Muscle of leg (tissue), 11 donors: Measurements from ENCODE around the gene HNRNPR. TPM values are rescaled to one million over a fixed set of nuclear protein-coding genes. Genes with fewer than 3 reads are reported as not detected.

Experiments
- DNase-seq: peaks from one replicate; pipeline ENCODE4 v3.0.0; 2013
- H3K27ac ChIP-seq: one replicate; pipeline ENCODE4 v1.5.1; 2013; ENCODE audit warnings: mild to moderate bottlenecking, low read length, control low read depth
- H3K27me3 ChIP-seq: one replicate; pipeline ENCODE4 v1.6.1; 2013; ENCODE audit warnings: low read length; ENCODE audit not compliant: control insufficient read depth, insufficient read depth
- H3K36me3 ChIP-seq: one replicate; pipeline ENCODE4 v1.6.1; 2013; ENCODE audit warnings: low read length; ENCODE audit not compliant: control insufficient read depth, insufficient read depth
- H3K4me1 ChIP-seq: one replicate; pipeline ENCODE4 v1.6.1; 2013; ENCODE audit warnings: low read length; ENCODE audit not compliant: control insufficient read depth, insufficient read depth
- H3K4me3 ChIP-seq: one replicate; pipeline ENCODE4 v1.5.1; 2013; ENCODE audit warnings: low read length, control low read depth
- H3K9me3 ChIP-seq: replicated peaks from 2 replicates; pipeline ENCODE4 v1.6.1; 2013; ENCODE audit warnings: low read depth, low read length; ENCODE audit not compliant: control insufficient read depth
- WGBS: methylation state at CpG from one replicate; pipeline ENCODE4 v1.1.5; 2013; ENCODE audit warnings: missing lambda C conversion rate; ENCODE audit not compliant: insufficient coverage; 5-methylcytosine and 5-hydroxymethylcytosine counted together
- polyA plus RNA-seq, 8 donors: library from polyadenylated mRNA; unstranded; fragments of 120-200 nt; gene quantifications; one replicate each; pipeline versions ENCODE4 v1.2.1 to v1.2.3, GENCODE V29; 2013; ENCODE audit warnings: inconsistent platforms in 1 of 8, low replicate concordance in 1 of 8; ENCODE audit not compliant: insufficient read length in 8 of 8, insufficient read depth in 1 of 8
- total RNA-seq: library from RNA; stranded (reverse); fragments of 120-200 nt; gene quantifications from one replicate; pipeline ENCODE4 v1.2.4, GENCODE V29; 2013

The HNRNPR gene
- total and polyA plus RNA-seq, 9 donors = 99.8 to 176 (median 145) TPM

- DNase-seq = peak; percentile 93
- Histone ChIP-seq H3K27ac (peak overlapping the region; percentile 82), H3K9me3 (peaks cover 30% of the 10 kb centered on the region), H3K4me3 (no peak overlapping the region), H3K4me1 (peaks cover 16% of the 10 kb centered on the region), H3K27me3 (no peaks in the 10 kb centered on the region), H3K36me3 (peaks cover 27% of the 10 kb centered on the region)
- WGBS = no CpG with 5 or more reads among the region's 3 CpGs
Observed at GRCh38 chr1:23357138-23357908, 13.2 kb upstream of the HNRNPR start.

- no peaks in the 10 kb centered on the region for H3K27me3 ChIP-seq
- peaks cover 23% of the 10 kb centered on the region for H3K9me3 ChIP-seq
- peaks cover 16% of the 10 kb centered on the region for H3K4me1 ChIP-seq
- DNase-seq = no peak
- 60% methylated on average over 6 of the region's 8 CpGs for WGBS
- H3K4me3 ChIP-seq = no peak overlapping the region
- H3K36me3 ChIP-seq = peaks cover 20% of the 10 kb centered on the region
- H3K27ac ChIP-seq = peak overlapping the region; percentile 74
Observed at GRCh38 chr1:23356471-23357137, 12.5 kb upstream of the HNRNPR start.

- WGBS = 25% methylated on average over 1 of the region's 3 CpGs
Observed at GRCh38 chr1:23354245-23354644, 10.2 kb upstream of the HNRNPR start.

GRCh38 chr1:23352096-23352695 lies 8.1 kb upstream of the HNRNPR start:
- Histone ChIP-seq H3K4me3 (no peak overlapping the region), H3K27me3 (no peaks in the 10 kb centered on the region), H3K27ac (no peak overlapping the region), H3K4me1 (peaks cover 8% of the 10 kb centered on the region), H3K36me3 (no peaks in the 10 kb centered on the region), H3K9me3 (no peaks in the 10 kb centered on the region)
- WGBS = 80% methylated on average over 1 of the region's 1 CpG
- no peak for DNase-seq

More at GRCh38 chr1:23354245-23354644, 10.2 kb upstream of the HNRNPR start:
- Histone ChIP-seq H3K27ac (no peak overlapping the region), H3K36me3 (no peaks in the 10 kb centered on the region), H3K27me3 (no peaks in the 10 kb centered on the region), H3K9me3 (peaks cover 4% of the 10 kb centered on the region), H3K4me3 (no peak overlapping the region), H3K4me1 (peaks cover 16% of the 10 kb centered on the region)
- DNase-seq = no peak

GRCh38 chr1:23345920-23346319 lies 1.8 kb upstream of the HNRNPR start:
- DNase-seq = no peak
- H3K36me3 ChIP-seq = no peaks in the 10 kb centered on the region
- H3K9me3 ChIP-seq = no peaks in the 10 kb centered on the region
- no peak overlapping the region for H3K4me3 ChIP-seq
- WGBS = 97% methylated on average over 12 of the region's 14 CpGs
- no peak overlapping the region for H3K27ac ChIP-seq
- H3K4me1 ChIP-seq = peaks cover 8% of the 10 kb centered on the region
- no peaks in the 10 kb centered on the region for H3K27me3 ChIP-seq

GRCh38 chr1:23344987-23345472 lies 946 bp upstream of the HNRNPR start:
- H3K27me3 ChIP-seq = no peaks in the 10 kb centered on the region
- H3K9me3 ChIP-seq = no peaks in the 10 kb centered on the region
- DNase-seq = peak; percentile 70
- peak overlapping the region; percentile 97 for H3K27ac ChIP-seq
- peak overlapping the region; percentile 57 for H3K4me3 ChIP-seq
- 80% methylated on average over 2 of the region's 8 CpGs for WGBS
- no peaks in the 10 kb centered on the region for H3K36me3 ChIP-seq
- H3K4me1 ChIP-seq = peaks cover 8% of the 10 kb centered on the region

- peaks cover 11% of the 10 kb centered on the region for H3K4me1 ChIP-seq
- peak; percentile 66 for DNase-seq
- 0% methylated on average over 40 of the region's 66 CpGs for WGBS
Observed at GRCh38 chr1:23343221-23344110, 618 bp downstream of the HNRNPR start.

GRCh38 chr1:23341931-23342692 lies 2.0 kb downstream of the HNRNPR start:
- no peak for DNase-seq
- peak overlapping the region; percentile 8 for H3K27ac ChIP-seq
- H3K27me3 ChIP-seq = no peaks in the 10 kb centered on the region
- peak overlapping the region; percentile 60 for H3K4me3 ChIP-seq
- H3K36me3 ChIP-seq = peaks cover 4% of the 10 kb centered on the region
- H3K9me3 ChIP-seq = no peaks in the 10 kb centered on the region
- peaks cover 11% of the 10 kb centered on the region for H3K4me1 ChIP-seq
- WGBS = no CpG with 5 or more reads among the region's 10 CpGs

More at GRCh38 chr1:23343221-23344110, 618 bp downstream of the HNRNPR start:
- Histone ChIP-seq H3K4me3 (peak overlapping the region; percentile 60), H3K9me3 (no peaks in the 10 kb centered on the region), H3K36me3 (no peaks in the 10 kb centered on the region), H3K27ac (peak overlapping the region; percentile 95), H3K27me3 (no peaks in the 10 kb centered on the region)

GRCh38 chr1:23339632-23340031 lies 4.5 kb downstream of the HNRNPR start:
- DNase-seq = no peak
- WGBS = 56% methylated on average over 3 of the region's 4 CpGs
- Histone ChIP-seq H3K9me3 (no peaks in the 10 kb centered on the region), H3K27ac (no peak overlapping the region), H3K36me3 (peaks cover 13% of the 10 kb centered on the region), H3K4me1 (peaks cover 2% of the 10 kb centered on the region), H3K4me3 (no peak overlapping the region), H3K27me3 (no peaks in the 10 kb centered on the region)
